GM12801 (cell line): ENCODE data around the gene SNAI3.

Source experiments
- CTCF ChIP-seq: IDR thresholded peaks from one replicate; pipeline ENCODE4 v1.5.1; 2011; ENCODE audit warnings: control low read depth; ENCODE audit not compliant: insufficient read length; ENCODE audit errors: extremely low read depth

SNAI3 gene

GRCh38 chr16:88690341-88691128 lies 4.2 kb upstream of the SNAI3 start:
- no peak for TF ChIP-seq CTCF

- no peak for TF ChIP-seq CTCF
These were observed 1.9 kb upstream of the SNAI3 start for GRCh38 chr16:88688013-88688778.

DNA sequence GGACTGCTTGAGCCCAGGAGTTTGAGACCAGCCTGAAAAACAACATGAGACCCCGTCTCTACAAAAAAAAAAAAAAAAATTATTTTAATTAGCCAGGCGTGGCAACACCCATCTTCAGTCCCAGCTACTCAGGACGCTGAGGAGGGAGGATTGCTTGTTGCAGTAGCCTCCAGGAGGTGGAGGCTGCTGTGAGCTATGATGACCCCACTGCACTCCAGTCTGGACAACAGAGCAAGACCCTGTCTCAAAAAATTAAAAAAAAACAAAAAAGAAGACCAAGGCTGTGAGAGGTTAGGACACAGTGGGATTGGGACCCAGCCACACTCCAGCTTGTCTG lies 1.3 kb upstream of the SNAI3 start:
- TF ChIP-seq CTCF: no peak

- TF ChIP-seq CTCF: no peak
These were observed 908 bp upstream of the SNAI3 start for GRCh38 chr16:88687254-88687576.

DNA sequence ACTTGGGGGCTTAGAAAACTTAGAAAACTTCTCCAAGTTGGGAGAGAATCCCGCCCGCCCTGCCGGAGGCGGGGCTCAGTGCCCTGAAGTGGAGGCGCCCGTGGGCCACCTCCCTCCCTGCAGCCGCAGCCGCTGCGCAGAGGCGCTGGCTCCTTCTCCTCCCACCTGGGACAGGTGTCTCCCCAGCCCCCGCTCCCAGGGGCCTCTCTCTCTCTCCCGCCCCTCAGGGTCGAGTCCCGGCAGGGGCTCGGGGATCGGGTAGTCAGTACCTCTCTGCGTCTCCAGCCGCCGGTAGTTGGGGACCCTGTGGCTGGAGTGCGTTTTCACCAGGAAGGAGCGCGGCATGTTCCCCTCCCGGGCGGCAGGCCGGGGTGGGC lies 257 bp downstream of the SNAI3 start:
- no peak for TF ChIP-seq CTCF

DNA sequence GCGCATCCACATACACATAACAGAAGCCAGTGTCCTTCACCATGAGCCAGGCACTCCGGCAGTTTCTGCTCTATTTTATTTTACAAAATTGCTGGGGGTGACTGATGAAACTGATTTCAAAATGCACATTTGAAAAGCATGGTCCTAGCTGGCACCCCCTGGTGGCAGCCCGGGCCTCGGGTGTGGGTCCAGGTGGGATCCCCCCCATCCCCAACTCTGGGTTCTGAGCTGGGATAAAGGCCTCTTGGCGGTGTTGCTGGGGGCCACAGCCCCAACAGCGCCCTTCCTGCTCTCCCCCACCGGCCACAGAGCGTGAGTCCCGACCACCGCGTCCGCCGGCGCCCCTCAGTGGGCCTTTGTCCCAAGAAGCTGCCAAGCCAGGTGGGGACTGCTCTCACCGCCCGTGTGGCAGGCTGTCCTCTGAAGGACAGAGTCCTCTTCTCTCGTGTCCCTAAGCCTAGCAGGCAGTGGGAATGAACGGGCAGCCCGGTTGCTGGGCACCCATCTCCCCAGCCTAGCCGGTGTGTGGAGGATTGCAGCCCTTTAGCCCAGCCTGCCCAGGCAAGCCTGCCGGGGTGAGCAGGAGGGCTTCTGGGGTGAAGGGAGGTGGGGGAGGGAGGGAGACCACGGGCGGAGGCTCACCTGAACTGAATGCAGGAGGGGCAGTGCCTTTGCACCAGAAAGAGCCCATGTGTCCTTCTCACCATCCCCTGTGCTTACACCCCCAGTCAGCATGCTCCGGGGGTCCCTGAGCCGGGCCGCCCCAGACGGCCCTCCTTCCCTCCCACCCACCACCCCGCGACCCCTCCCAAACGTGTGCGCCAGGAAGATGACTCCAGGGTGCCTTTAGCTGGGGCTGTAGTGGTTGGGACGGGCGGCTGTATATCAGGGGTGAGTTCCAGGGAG lies 898 bp downstream of the SNAI3 start:
- no peak for TF ChIP-seq CTCF

- TF ChIP-seq CTCF: no peak
These were observed 1.6 kb downstream of the SNAI3 start for GRCh38 chr16:88684569-88685155.
